ENCODE data around the gene NIM1K. TPM values are rescaled to one million over a fixed set of nuclear protein-coding genes. Genes with fewer than 3 reads are reported as not detected.
"Not testable (repeated sequence)": the region's sequence is repeated elsewhere in the genome, so short reads cannot be mapped to it uniquely, and the experiment has no call there.

Gene NIM1K
- not detected for polyA plus RNA-seq (2012; ENCODE audit: insufficient read depth, insufficient read length)

GRCh38 chr5:43191740-43192557 lies at the start of gene NIM1K:
Gene NIM1K, plus strand, starts transcription at chr5:43192225. Its CDS starts 53,551 bp downstream, at chr5:43245776.
- H3K4me3 ChIP-seq (ENCODE audit: low read length) = no peak within 1 kb of the TSS
- DNase-seq (ENCODE audit: low read depth, low spot score) = no peak

- no peak for DNase-seq (ENCODE audit: low read depth, low spot score)
- H3K4me3 ChIP-seq (ENCODE audit: low read length) = no peak overlapping the region
Measured at GRCh38 chr5:43145071-43145470, 47.0 kb upstream of the NIM1K start.

- no peak overlapping the region for H3K4me3 ChIP-seq (ENCODE audit: low read length)
- DNase-seq (ENCODE audit: low read depth, low spot score) = no peak
Measured at GRCh38 chr5:43146958-43147357, 45.1 kb upstream of the NIM1K start.

GRCh38 chr5:43148417-43148816 lies 43.6 kb upstream of the NIM1K start:
- DNase-seq (ENCODE audit: low read depth, low spot score) = no peak
- no peak overlapping the region for H3K4me3 ChIP-seq (ENCODE audit: low read length)

GRCh38 chr5:43149231-43149630 lies 42.8 kb upstream of the NIM1K start:
- DNase-seq (ENCODE audit: low read depth, low spot score) = no peak
- no peak overlapping the region for H3K4me3 ChIP-seq (ENCODE audit: low read length)

- DNase-seq (ENCODE audit: low read depth, low spot score) = no peak
- no peak overlapping the region for H3K4me3 ChIP-seq (ENCODE audit: low read length)
Measured at GRCh38 chr5:43150075-43150474, 42.0 kb upstream of the NIM1K start.

GRCh38 chr5:43150748-43151147 lies 41.3 kb upstream of the NIM1K start:
- no peak for DNase-seq (ENCODE audit: low read depth, low spot score)
- H3K4me3 ChIP-seq (ENCODE audit: low read length) = no peak overlapping the region

GRCh38 chr5:43152946-43153345 lies 39.1 kb upstream of the NIM1K start:
- DNase-seq (ENCODE audit: low read depth, low spot score) = no peak

GRCh38 chr5:43154469-43154868 lies 37.6 kb upstream of the NIM1K start:
- DNase-seq (ENCODE audit: low read depth, low spot score) = no peak
- H3K4me3 ChIP-seq (ENCODE audit: low read length) = no peak overlapping the region

More at GRCh38 chr5:43152946-43153345, 39.1 kb upstream of the NIM1K start:
- H3K4me3 ChIP-seq (ENCODE audit: low read length) = no peak overlapping the region

- H3K4me3 ChIP-seq (ENCODE audit: low read length) = no peak overlapping the region
- DNase-seq (ENCODE audit: low read depth, low spot score) = peak; percentile 49
Measured at GRCh38 chr5:43155394-43156096, 36.5 kb upstream of the NIM1K start.

- H3K4me3 ChIP-seq (ENCODE audit: low read length) = no peak overlapping the region
- no peak for DNase-seq (ENCODE audit: low read depth, low spot score)
Measured at GRCh38 chr5:43156388-43156787, 35.6 kb upstream of the NIM1K start.

- DNase-seq (ENCODE audit: low read depth, low spot score) = no peak
- H3K4me3 ChIP-seq (ENCODE audit: low read length) = no peak overlapping the region
Measured at GRCh38 chr5:43157068-43157467, 35.0 kb upstream of the NIM1K start.

- H3K4me3 ChIP-seq (ENCODE audit: low read length) = no peak overlapping the region
- DNase-seq (ENCODE audit: low read depth, low spot score) = peak; percentile 92
Measured at GRCh38 chr5:43161244-43161643, 30.8 kb upstream of the NIM1K start.

- H3K4me3 ChIP-seq (ENCODE audit: low read length); DNase-seq (ENCODE audit: low read depth, low spot score): not testable (repeated sequence)
Measured at GRCh38 chr5:43164801-43165200, 27.2 kb upstream of the NIM1K start.

- H3K4me3 ChIP-seq (ENCODE audit: low read length) = no peak overlapping the region
- no peak for DNase-seq (ENCODE audit: low read depth, low spot score)
Measured at GRCh38 chr5:43165323-43165722, 26.7 kb upstream of the NIM1K start.

- no peak overlapping the region for H3K4me3 ChIP-seq (ENCODE audit: low read length)
- no peak for DNase-seq (ENCODE audit: low read depth, low spot score)
Measured at GRCh38 chr5:43168175-43168574, 23.9 kb upstream of the NIM1K start.

- no peak overlapping the region for H3K4me3 ChIP-seq (ENCODE audit: low read length)
- no peak for DNase-seq (ENCODE audit: low read depth, low spot score)
Measured at GRCh38 chr5:43171451-43171850, 20.6 kb upstream of the NIM1K start.

- no peak for DNase-seq (ENCODE audit: low read depth, low spot score)
- H3K4me3 ChIP-seq (ENCODE audit: low read length) = no peak overlapping the region
Measured at GRCh38 chr5:43171926-43172325, 20.1 kb upstream of the NIM1K start.

- DNase-seq (ENCODE audit: low read depth, low spot score) = no peak
- H3K4me3 ChIP-seq (ENCODE audit: low read length) = no peak overlapping the region
Measured at GRCh38 chr5:43172779-43173178, 19.2 kb upstream of the NIM1K start.

- DNase-seq (ENCODE audit: low read depth, low spot score) = no peak
Measured at GRCh38 chr5:43174586-43174985, 17.4 kb upstream of the NIM1K start.

More at GRCh38 chr5:43174586-43174985, 17.4 kb upstream of the NIM1K start:
- H3K4me3 ChIP-seq (ENCODE audit: low read length) = no peak overlapping the region

All from Jurkat, Clone E6-1 (cell line).